Endothelial cell (in vitro differentiated cells): ENCODE data around the gene ACAP3. TPM values are rescaled to one million over a fixed set of nuclear protein-coding genes. Genes with fewer than 3 reads are reported as not detected.

ENCODE experiments used
- DNase-seq: peaks from one replicate; pipeline ENCODE4 v3.0.0; 2021; ENCODE audit warnings: low spot score
- H3K27ac Mint-ChIP-seq: one replicate; pipeline ENCODE4 v1.8.0; 2021; ENCODE audit warnings: mixed read lengths, inconsistent platforms; ENCODE audit not compliant: unreplicated experiment
- H3K27me3 Mint-ChIP-seq: one replicate; pipeline ENCODE4 v1.8.0; 2021; ENCODE audit warnings: mild to moderate bottlenecking, moderate library complexity, mixed read lengths, inconsistent platforms; ENCODE audit not compliant: unreplicated experiment
- H3K36me3 Mint-ChIP-seq: one replicate; pipeline ENCODE4 v1.8.0; 2021; ENCODE audit warnings: mild to moderate bottlenecking, low read depth, mixed read lengths, inconsistent platforms; ENCODE audit not compliant: unreplicated experiment
- H3K4me1 Mint-ChIP-seq: one replicate; pipeline ENCODE4 v1.8.0; 2021; ENCODE audit warnings: mild to moderate bottlenecking, mixed read lengths, inconsistent platforms; ENCODE audit not compliant: unreplicated experiment
- H3K4me3 Mint-ChIP-seq: one replicate; pipeline ENCODE4 v1.8.0; 2021; ENCODE audit warnings: mild to moderate bottlenecking, mixed read lengths, inconsistent platforms; ENCODE audit not compliant: unreplicated experiment
- H3K9me3 Mint-ChIP-seq: one replicate; pipeline ENCODE4 v1.8.0; 2021; ENCODE audit warnings: mixed read lengths, inconsistent platforms; ENCODE audit not compliant: unreplicated experiment
- CTCF ChIP-seq: fragments of 200-600 bp; sonication (generic); IDR thresholded peaks from one replicate; pipeline ENCODE4 v1.5.0; 2021; ENCODE audit warnings: antibody characterized with exemption; ENCODE audit not compliant: unreplicated experiment
- total RNA-seq: library from RNA; stranded (reverse); fragmentation: NEBNext Ultra II Directional; extraction: Animal tissue kit (Norgen Biotek cat#: 25700); gene quantifications from one replicate; pipeline ENCODE4 v1.2.1, GENCODE V29; 2021; ENCODE audit not compliant: unreplicated experiment

Gene ACAP3
- total RNA-seq, 1 donor from 2014 or later: 54.0 TPM

- no peaks in the 10 kb centered on the region for H3K4me1 Mint-ChIP-seq
- no peak for TF ChIP-seq CTCF
These were observed 14.2 kb downstream of the ACAP3 start for GRCh38 chr1:1293263-1294249.

GRCh38 chr1:1292851-1293250 is 14.9 kb downstream of the ACAP3 start:
- no peak for TF ChIP-seq CTCF
- H3K4me1 Mint-ChIP-seq: no peaks in the 10 kb centered on the region
- peaks cover 4% of the 10 kb centered on the region for H3K27me3 Mint-ChIP-seq
- DNase-seq: no peak
- H3K27ac Mint-ChIP-seq: no peak overlapping the region
- no peaks in the 10 kb centered on the region for H3K9me3 Mint-ChIP-seq
- H3K36me3 Mint-ChIP-seq: no peaks in the 10 kb centered on the region
- no peak overlapping the region for H3K4me3 Mint-ChIP-seq

More at GRCh38 chr1:1293263-1294249, 14.2 kb downstream of the ACAP3 start:
- H3K9me3 Mint-ChIP-seq: no peaks in the 10 kb centered on the region
- no peak for DNase-seq
- no peaks in the 10 kb centered on the region for H3K36me3 Mint-ChIP-seq
- no peak overlapping the region for H3K4me3 Mint-ChIP-seq
- no peak overlapping the region for H3K27ac Mint-ChIP-seq
- H3K27me3 Mint-ChIP-seq: peaks cover 4% of the 10 kb centered on the region

GRCh38 chr1:1292442-1292779 is 15.3 kb downstream of the ACAP3 start:
- no peak overlapping the region for H3K27ac Mint-ChIP-seq
- H3K9me3 Mint-ChIP-seq: no peaks in the 10 kb centered on the region
- no peaks in the 10 kb centered on the region for H3K36me3 Mint-ChIP-seq
- peaks cover 4% of the 10 kb centered on the region for H3K27me3 Mint-ChIP-seq
- H3K4me3 Mint-ChIP-seq: no peak overlapping the region
- DNase-seq: no peak
- no peak for TF ChIP-seq CTCF
- H3K4me1 Mint-ChIP-seq: no peaks in the 10 kb centered on the region

GRCh38 chr1:1291548-1292441 is 15.9 kb downstream of the ACAP3 start:
- DNase-seq: peak; percentile 75
- Mint-ChIP-seq H3K4me3 (no peak overlapping the region), H3K36me3 (no peaks in the 10 kb centered on the region), H3K27me3 (peaks cover 4% of the 10 kb centered on the region), H3K4me1 (no peaks in the 10 kb centered on the region), H3K27ac (no peak overlapping the region), H3K9me3 (no peaks in the 10 kb centered on the region)
- TF ChIP-seq CTCF: peak; percentile 66
